Measurements from ENCODE around the gene ATXN7L1. TPM values are rescaled to one million over a fixed set of nuclear protein-coding genes. Genes with fewer than 3 reads are reported as not detected.

ATXN7L1 gene
- total RNA-seq, 4 donors from 2014 or later: 4.6 to 12.5 (median 10.1) TPM

GRCh38 chr7:105677410-105677730 lies 199.0 kb downstream of the ATXN7L1 start:
- Histone ChIP-seq H3K4me1 (peaks cover 61 to 82% (median 78%) of the 10 kb centered on the region in 4 donors), H3K4me3 (peak overlapping the region in 1 of 4 donors; percentile 2)
- 92% methylated on average over 4 of the region's 4 CpGs for WGBS

GRCh38 chr7:105675934-105676371 lies 200.4 kb downstream of the ATXN7L1 start:
- H3K9me3 ChIP-seq: no peaks in the 10 kb centered on the region
- H3K36me3 ChIP-seq: no peaks in the 10 kb centered on the region
- DNase-seq (ENCODE audit: extremely low spot score): no peak
- peaks cover 61 to 76% (median 74%) of the 10 kb centered on the region in 4 donors for H3K4me1 ChIP-seq
- no peaks in the 10 kb centered on the region for H3K27me3 ChIP-seq
- WGBS: 86% methylated on average over 8 of the region's 8 CpGs
- no peak overlapping the region for H3K27ac ChIP-seq (replicated peaks in 1 of 4)
- intact Hi-C loops (cut with DNase I): no loop called here
- TF ChIP-seq EP300 (IDR thresholded peaks at IDR 0.05): no peak
- TF ChIP-seq POLR2A (IDR thresholded peaks at IDR 0.05; ENCODE audit: low read depth): no peak
- no peak for TF ChIP-seq CTCF (IDR thresholded peaks at IDR 0.05)
- TF ChIP-seq POLR2AphosphoS5 (IDR thresholded peaks at IDR 0.05): no peak
- no peak overlapping the region for H3K4me3 ChIP-seq

More at GRCh38 chr7:105677410-105677730, 199.0 kb downstream of the ATXN7L1 start:
- Histone ChIP-seq H3K27me3 (no peaks in the 10 kb centered on the region), H3K27ac (replicated peaks in 1 of 4) (peak overlapping the region; percentile 9 to 75 (median 34)), H3K9me3 (no peaks in the 10 kb centered on the region), H3K36me3 (no peaks in the 10 kb centered on the region)
- intact Hi-C loops (cut with DNase I): no loop called here
- no peak for TF ChIP-seq CTCF (IDR thresholded peaks at IDR 0.05)
- no peak for TF ChIP-seq POLR2A (IDR thresholded peaks at IDR 0.05; ENCODE audit: low read depth)
- TF ChIP-seq POLR2AphosphoS5 (IDR thresholded peaks at IDR 0.05): no peak
- no peak for TF ChIP-seq EP300 (IDR thresholded peaks at IDR 0.05)
- DNase-seq (ENCODE audit: extremely low spot score): no peak

GRCh38 chr7:105674200-105674920 lies 202.0 kb downstream of the ATXN7L1 start:
- Histone ChIP-seq H3K27me3 (no peaks in the 10 kb centered on the region), H3K36me3 (no peaks in the 10 kb centered on the region), H3K4me3 (no peak overlapping the region), H3K27ac (replicated peaks in 1 of 4) (peak overlapping the region; percentile 18 to 66 (median 54)), H3K9me3 (no peaks in the 10 kb centered on the region), H3K4me1 (peaks cover 54 to 60% (median 59%) of the 10 kb centered on the region in 4 donors)
- DNase-seq (ENCODE audit: extremely low spot score): no peak
- intact Hi-C loops (cut with DNase I): no loop called here
- TF ChIP-seq POLR2A (IDR thresholded peaks at IDR 0.05; ENCODE audit: low read depth) (no peak), CTCF (IDR thresholded peaks at IDR 0.05) (no peak), POLR2AphosphoS5 (IDR thresholded peaks at IDR 0.05) (no peak), EP300 (IDR thresholded peaks at IDR 0.05) (no peak)
- 87% methylated on average over 4 of the region's 4 CpGs for WGBS

- 60% methylated on average over 7 of the region's 7 CpGs for WGBS
- DNase-seq (ENCODE audit: extremely low spot score): no peak
- Histone ChIP-seq H3K4me1 (peaks cover 45 to 52% (median 51%) of the 10 kb centered on the region in 4 donors), H3K9me3 (no peaks in the 10 kb centered on the region), H3K36me3 (no peaks in the 10 kb centered on the region), H3K27me3 (no peaks in the 10 kb centered on the region), H3K4me3 (no peak overlapping the region), H3K27ac (replicated peaks in 1 of 4) (peak overlapping the region; percentile 18 to 66 (median 54))
- intact Hi-C loops (cut with DNase I): no loop called here
- TF ChIP-seq CTCF (IDR thresholded peaks at IDR 0.05) (no peak), EP300 (IDR thresholded peaks at IDR 0.05) (no peak), POLR2A (IDR thresholded peaks at IDR 0.05; ENCODE audit: low read depth) (no peak), POLR2AphosphoS5 (IDR thresholded peaks at IDR 0.05) (no peak)
These were observed 202.9 kb downstream of the ATXN7L1 start for GRCh38 chr7:105673367-105674084.

Data from esophagus muscularis mucosa (tissue), 4 donors.